Kidney (tissue), 14 donors: ENCODE data around the gene CCNJ. TPM values are rescaled to one million over a fixed set of nuclear protein-coding genes. Genes with fewer than 3 reads are reported as not detected.

Experiments used
- DNase-seq, 5 donors: peaks; one replicate each; pipeline ENCODE4 v3.0.0-alpha.2; 2013 to 2020
- FAIRE-seq: peaks from 2 replicates; lab custom pipeline; 2012; peaks lifted over from hg19 to GRCh38; lab: Jason Lieb, UNC
- H3K27ac ChIP-seq, 2 donors: one replicate each; pipeline ENCODE4 v1.7.0; 2013; ENCODE audit warnings: low read depth in 2 of 2, low read length in 2 of 2, inconsistent platforms in 1 of 2
- H3K27me3 ChIP-seq: one replicate; pipeline ENCODE4 v1.7.1; 2013; ENCODE audit warnings: low read length, inconsistent platforms; ENCODE audit not compliant: control insufficient read depth, insufficient read depth
- H3K36me3 ChIP-seq, 3 donors: one replicate each; pipeline versions ENCODE4 v1.7.0 to v1.7.1; 2013; ENCODE audit warnings: low read length in 3 of 3, control low read depth in 1 of 3, inconsistent platforms in 1 of 3; ENCODE audit not compliant: insufficient read depth in 3 of 3, control insufficient read depth in 2 of 3
- H3K4me1 ChIP-seq, 3 donors: one replicate each; pipeline versions ENCODE4 v1.7.0 to v1.7.1; 2013; ENCODE audit warnings: low read length in 3 of 3, inconsistent platforms in 1 of 3, low read depth in 1 of 3; ENCODE audit not compliant: control insufficient read depth in 2 of 3, insufficient read depth in 2 of 3
- H3K4me3 ChIP-seq, 3 donors: one replicate each; pipeline versions ENCODE4 v1.7.0 to v1.8.1; 2013; ENCODE audit warnings: low read length in 3 of 3, control low read depth in 1 of 3, inconsistent platforms in 1 of 3
- H3K9ac ChIP-seq, 3 donors: one replicate each; pipeline versions ENCODE4 v1.7.0 to v1.7.1; 2013; ENCODE audit warnings: low read length in 3 of 3, control low read depth in 1 of 3, inconsistent platforms in 1 of 3
- H3K9me3 ChIP-seq, 3 donors: one replicate each; pipeline versions ENCODE4 v1.7.0 to v1.7.1; 2013; ENCODE audit warnings: low read length in 3 of 3, control low read depth in 1 of 3, inconsistent platforms in 1 of 3; ENCODE audit not compliant: control insufficient read depth in 2 of 3, insufficient read depth in 1 of 3
- CTCF ChIP-seq: IDR thresholded peaks from 3 replicates; pipeline ENCODE4 v1.5.1; 2012; ENCODE audit warnings: mild to moderate bottlenecking, moderate library complexity, borderline replicate concordance; ENCODE audit not compliant: insufficient read depth; ENCODE audit errors: extremely low read depth
- intact Hi-C: fragments of 100-400 bp; cut with DNase I; formaldehyde crosslinking; loops from one replicate; pipeline ENCODE4 v1.11.1; 2022
- polyA plus RNA-seq: library from polyadenylated mRNA; stranded (reverse); fragments of 350-450 nt; fragmentation: Illumina TruSeq; extraction: RNeasy Lipid Tissue Mini Kit (QIAGEN cat#74804); gene quantifications from one replicate; pipeline ENCODE4 v1.2.3, GENCODE V29; 2014; ENCODE audit warnings: low read depth, low replicate concordance; ENCODE audit not compliant: insufficient read depth
- total RNA-seq: library from RNA; stranded (reverse); fragmentation: NEBNext Ultra II Directional; extraction: Animal tissue kit (Norgen Biotek cat#: 25700); gene quantifications from one replicate; pipeline ENCODE4 v1.2.1, GENCODE V29; 2021
- donor health status: control.
- donor health status: control.
- donor health status: control.
- donor health status: control.
- donor health status: control.
- donor health status: DM: yes; HTN: yes; CAD: no.
- donor health status: Normal renal cell carcinoma (clear cell type).

CCNJ gene
- total and polyA plus RNA-seq, 2 donors from 2014 or later = 1.8 to 6.2 TPM

- no peak overlapping the region for H3K9ac ChIP-seq
- no peak overlapping the region for H3K27ac ChIP-seq
- H3K36me3 ChIP-seq = no peaks in the 10 kb centered on the region
- no peaks in the 10 kb centered on the region for H3K9me3 ChIP-seq
- intact Hi-C loops = no loop called here
- no peaks in the 10 kb centered on the region for H3K27me3 ChIP-seq
- DNase-seq = no peak
- no peak for FAIRE-seq
- H3K4me1 ChIP-seq = no peaks in the 10 kb centered on the region
- no peak overlapping the region for H3K4me3 ChIP-seq
- TF ChIP-seq CTCF = no peak
Measured at GRCh38 chr10:96073722-96074121, 30.3 kb downstream of the CCNJ start.

- H3K9me3 ChIP-seq = no peaks in the 10 kb centered on the region
- intact Hi-C loops = no loop called here
- no peak overlapping the region for H3K4me3 ChIP-seq
- H3K27me3 ChIP-seq = no peaks in the 10 kb centered on the region
- no peak for FAIRE-seq
- H3K4me1 ChIP-seq = no peaks in the 10 kb centered on the region
- no peak for DNase-seq
- TF ChIP-seq CTCF = no peak
- H3K36me3 ChIP-seq = no peaks in the 10 kb centered on the region
- no peak overlapping the region for H3K27ac ChIP-seq
- no peak overlapping the region for H3K9ac ChIP-seq
Measured at GRCh38 chr10:96074776-96075175, 31.4 kb downstream of the CCNJ start.

- Histone ChIP-seq H3K4me1 (no peaks in the 10 kb centered on the region), H3K27me3 (no peaks in the 10 kb centered on the region), H3K4me3 (no peak overlapping the region), H3K9ac (no peak overlapping the region), H3K9me3 (no peaks in the 10 kb centered on the region), H3K27ac (no peak overlapping the region), H3K36me3 (no peaks in the 10 kb centered on the region)
- no peak for FAIRE-seq
- intact Hi-C loops = no loop called here
- DNase-seq = peak in 1 of 5 donors; percentile 15
- TF ChIP-seq CTCF = no peak
Measured at GRCh38 chr10:96075977-96076376, 32.6 kb downstream of the CCNJ start.

- Histone ChIP-seq H3K4me1 (no peaks in the 10 kb centered on the region), H3K4me3 (no peak overlapping the region), H3K36me3 (no peaks in the 10 kb centered on the region), H3K9ac (no peak overlapping the region), H3K9me3 (no peaks in the 10 kb centered on the region), H3K27me3 (no peaks in the 10 kb centered on the region), H3K27ac (no peak overlapping the region)
- TF ChIP-seq CTCF = no peak
- intact Hi-C loops = no loop called here
- DNase-seq (no peak), FAIRE-seq (no peak)
Measured at GRCh38 chr10:96077156-96077555, 33.8 kb downstream of the CCNJ start.
